Right hindlimb (tissue), 1 donor: ENCODE data around the gene PAPPA.

Experiments
- DNase-seq: peaks from one replicate; pipeline ENCODE4 v3.0.0-alpha.2; 2018

The PAPPA gene

GRCh38 chr9:116436121-116436520, 282.5 kb downstream of the PAPPA start:
- DNase-seq: no peak

DNA sequence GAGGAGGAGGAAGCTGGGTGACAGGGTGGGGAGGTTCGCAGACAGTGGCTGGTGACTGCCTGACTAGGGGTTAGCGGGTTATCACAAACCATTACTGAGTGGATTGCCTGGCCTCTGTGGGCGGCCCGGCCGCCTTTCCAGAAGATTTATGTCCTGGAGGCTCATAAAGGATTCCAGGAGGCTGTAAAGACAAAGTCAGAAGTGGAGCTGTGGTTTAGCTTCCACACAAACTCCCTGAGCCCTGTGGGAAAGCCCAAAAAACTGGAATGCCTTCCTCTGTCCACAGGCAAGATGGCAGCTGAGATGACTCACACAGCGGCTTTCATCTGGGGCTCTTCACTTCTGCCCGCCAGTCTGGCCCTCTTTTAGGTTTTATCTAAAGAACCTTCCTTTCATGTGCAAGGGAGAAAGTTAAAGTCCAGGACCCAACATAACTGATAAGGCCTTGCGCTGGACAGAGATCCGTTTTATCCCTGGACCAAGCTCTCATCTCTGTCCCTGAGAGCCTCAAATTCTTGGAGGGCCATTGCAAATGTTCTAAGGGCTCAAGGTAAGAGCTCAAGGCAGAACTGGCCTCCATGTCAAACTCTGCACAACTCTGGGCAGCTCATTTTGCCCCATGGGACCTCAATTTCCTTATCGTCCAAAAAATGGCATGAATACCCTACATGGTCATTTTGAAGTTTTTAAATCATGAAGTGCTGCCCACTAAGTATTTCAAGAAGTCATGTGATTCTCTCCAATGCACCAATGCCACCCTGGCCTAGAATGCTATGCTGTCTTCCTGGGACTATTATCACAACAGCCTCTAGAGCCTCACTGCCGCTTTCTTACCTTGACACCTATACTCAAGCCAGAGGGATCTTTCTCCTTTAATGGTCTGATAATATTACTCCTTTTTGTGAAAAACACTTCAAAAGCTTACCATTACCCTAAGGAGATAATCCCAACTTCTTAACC, 284.1 kb downstream of the PAPPA start:
- DNase-seq: no peak

GRCh38 chr9:116442528-116442927, 288.9 kb downstream of the PAPPA start:
- no peak for DNase-seq

DNA sequence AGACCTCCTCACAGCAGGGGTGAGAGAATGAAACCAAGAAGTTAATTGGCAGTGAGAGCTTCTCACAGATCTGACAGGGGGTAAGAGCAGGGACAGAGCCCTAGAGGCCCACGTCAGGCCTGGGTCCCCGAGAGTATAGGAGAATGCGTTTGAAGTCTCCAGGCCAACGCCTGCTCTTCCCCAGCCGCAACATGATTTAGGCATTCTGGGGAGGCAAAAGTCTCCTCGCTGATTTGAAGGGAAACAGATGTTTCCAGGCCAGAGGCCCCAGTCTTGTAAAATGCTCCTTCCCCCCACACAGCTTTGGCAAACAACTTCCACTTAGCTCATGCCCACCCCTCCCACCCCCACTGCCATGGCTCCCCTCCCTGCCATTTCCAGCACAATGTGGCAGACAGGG, 294.3 kb downstream of the PAPPA start:
- DNase-seq: peak; percentile 49

- no peak for DNase-seq
Observed at GRCh38 chr9:116448431-116448830, 294.8 kb downstream of the PAPPA start.

- DNase-seq: no peak
Observed at GRCh38 chr9:116449949-116450348, 296.4 kb downstream of the PAPPA start.

DNA sequence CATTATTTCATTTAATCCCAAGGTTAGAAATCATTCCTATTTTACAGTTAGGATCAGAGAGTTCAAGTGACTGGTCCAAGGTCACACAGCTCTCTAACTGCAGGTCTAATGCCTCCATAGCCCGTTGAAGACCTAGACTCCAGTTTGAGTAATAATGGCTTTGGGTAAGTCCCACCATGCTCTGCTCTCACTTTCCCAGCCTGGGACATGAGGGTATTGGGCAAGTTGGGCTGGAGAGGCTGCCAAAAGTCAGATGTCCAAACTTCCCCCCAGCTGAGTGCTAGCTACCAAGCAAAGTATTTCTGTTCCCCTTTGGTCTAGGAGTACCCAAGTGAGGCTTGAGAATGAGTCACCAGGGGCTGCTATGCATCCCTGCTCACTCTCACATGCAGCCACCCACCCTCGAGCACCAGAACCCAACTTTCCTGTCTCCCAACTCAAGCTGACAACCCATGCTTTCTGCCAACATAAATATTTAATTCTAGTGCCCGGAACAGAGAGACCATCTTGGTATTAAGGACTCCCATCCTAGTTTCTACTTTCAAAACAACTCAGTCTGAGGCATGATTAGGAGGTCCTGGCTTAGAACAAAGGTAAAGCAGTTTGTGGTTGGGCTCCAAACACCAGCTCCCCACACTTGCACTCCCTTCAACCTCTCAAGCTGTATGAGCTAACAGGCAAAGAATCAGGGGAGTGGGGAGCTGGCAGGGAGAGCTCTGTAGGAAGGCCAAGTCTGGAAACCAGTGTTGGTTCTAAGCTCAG, 297.0 kb downstream of the PAPPA start:
- DNase-seq: peak; percentile 48

- no peak for DNase-seq
Observed at GRCh38 chr9:116451500-116452115, 298.0 kb downstream of the PAPPA start.
